ENCODE data around the gene PRKAG2. TPM values are rescaled to one million over a fixed set of nuclear protein-coding genes. Genes with fewer than 3 reads are reported as not detected.

PRKAG2 gene
- total RNA-seq, 2 experiments from 2014 or later = 18.4 to 29.9 TPM

- no peaks in the 10 kb centered on the region for H3K9me3 Mint-ChIP-seq (ENCODE audit: low read depth)
- CTCF ChIA-PET = no interaction called here
Measured at GRCh38 chr7:151896086-151896485, 19.2 kb upstream of the PRKAG2 start.

GRCh38 chr7:151895631-151896031, 18.7 kb upstream of the PRKAG2 start:
- ATAC-seq = no peak

More at GRCh38 chr7:151896086-151896485, 19.2 kb upstream of the PRKAG2 start:
- Mint-ChIP-seq H3K27ac (no peak overlapping the region), H3K4me1 (no peaks in the 10 kb centered on the region), H3K27me3 (peaks cover 22% of the 10 kb centered on the region), H3K4me3 (no peak overlapping the region), H3K36me3 (no peaks in the 10 kb centered on the region)
- no peak for ATAC-seq
- DNase-seq = no peak

GRCh38 chr7:151895008-151895630, 18.2 kb upstream of the PRKAG2 start:
- Mint-ChIP-seq H3K9me3 (ENCODE audit: low read depth) (no peaks in the 10 kb centered on the region), H3K27me3 (peaks cover 31% of the 10 kb centered on the region), H3K27ac (no peak overlapping the region), H3K4me3 (no peak overlapping the region), H3K4me1 (no peaks in the 10 kb centered on the region), H3K36me3 (no peaks in the 10 kb centered on the region)
- DNase-seq = no peak
- no peak for ATAC-seq
- CTCF ChIA-PET = no interaction called here

More at GRCh38 chr7:151895631-151896031, 18.7 kb upstream of the PRKAG2 start:
- peaks cover 26% of the 10 kb centered on the region for H3K27me3 Mint-ChIP-seq
- no peaks in the 10 kb centered on the region for H3K4me1 Mint-ChIP-seq
- no peak overlapping the region for H3K4me3 Mint-ChIP-seq
- no peak overlapping the region for H3K27ac Mint-ChIP-seq
- no peaks in the 10 kb centered on the region for H3K9me3 Mint-ChIP-seq (ENCODE audit: low read depth)
- CTCF ChIA-PET = no interaction called here
- H3K36me3 Mint-ChIP-seq = no peaks in the 10 kb centered on the region
- DNase-seq = no peak

- Mint-ChIP-seq H3K9me3 (ENCODE audit: low read depth) (no peaks in the 10 kb centered on the region), H3K36me3 (no peaks in the 10 kb centered on the region), H3K27ac (no peak overlapping the region), H3K4me1 (no peaks in the 10 kb centered on the region), H3K27me3 (peaks cover 31% of the 10 kb centered on the region), H3K4me3 (no peak overlapping the region)
- DNase-seq (no peak), ATAC-seq (no peak)
- CTCF ChIA-PET = interaction anchor here (1.0 kb wide), 1 partner anchor 18 kb away, joined by 3 read pairs; the partner anchor contains the start of gene PRKAG2
Measured at GRCh38 chr7:151894111-151895007, 17.4 kb upstream of the PRKAG2 start.

- H3K9me3 Mint-ChIP-seq (ENCODE audit: low read depth) = no peaks in the 10 kb centered on the region
- H3K27me3 Mint-ChIP-seq = peaks cover 31% of the 10 kb centered on the region
- H3K36me3 Mint-ChIP-seq = no peaks in the 10 kb centered on the region
- CTCF ChIA-PET = interaction anchor here (1.0 kb wide), 1 partner anchor 17 kb away, joined by 3 read pairs; the partner anchor contains the start of gene PRKAG2
- no peak overlapping the region for H3K4me3 Mint-ChIP-seq
- no peaks in the 10 kb centered on the region for H3K4me1 Mint-ChIP-seq
- ATAC-seq = no peak
- no peak overlapping the region for H3K27ac Mint-ChIP-seq
- no peak for DNase-seq
Measured at GRCh38 chr7:151893405-151893923, 16.5 kb upstream of the PRKAG2 start.

- H3K4me3 Mint-ChIP-seq = no peak overlapping the region
- CTCF ChIA-PET = no interaction called here
Measured at GRCh38 chr7:151891753-151892152, 14.8 kb upstream of the PRKAG2 start.

GRCh38 chr7:151891182-151891581, 14.3 kb upstream of the PRKAG2 start:
- Mint-ChIP-seq H3K4me3 (no peak overlapping the region), H3K9me3 (ENCODE audit: low read depth) (no peaks in the 10 kb centered on the region), H3K27ac (no peak overlapping the region), H3K4me1 (no peaks in the 10 kb centered on the region), H3K36me3 (no peaks in the 10 kb centered on the region), H3K27me3 (peaks cover 36% of the 10 kb centered on the region)
- no peak for DNase-seq
- no peak for ATAC-seq
- CTCF ChIA-PET = no interaction called here

More at GRCh38 chr7:151891753-151892152, 14.8 kb upstream of the PRKAG2 start:
- no peaks in the 10 kb centered on the region for H3K36me3 Mint-ChIP-seq
- no peaks in the 10 kb centered on the region for H3K9me3 Mint-ChIP-seq (ENCODE audit: low read depth)
- no peak overlapping the region for H3K27ac Mint-ChIP-seq
- ATAC-seq (no peak), DNase-seq (no peak)
- no peaks in the 10 kb centered on the region for H3K4me1 Mint-ChIP-seq
- H3K27me3 Mint-ChIP-seq = peaks cover 33% of the 10 kb centered on the region

GRCh38 chr7:151890355-151891004, 13.6 kb upstream of the PRKAG2 start:
- H3K27ac Mint-ChIP-seq = no peak overlapping the region
- no peaks in the 10 kb centered on the region for H3K36me3 Mint-ChIP-seq
- CTCF ChIA-PET = no interaction called here

GRCh38 chr7:151889406-151890354, 12.8 kb upstream of the PRKAG2 start:
- DNase-seq = no peak
- Mint-ChIP-seq H3K36me3 (no peaks in the 10 kb centered on the region), H3K9me3 (ENCODE audit: low read depth) (no peaks in the 10 kb centered on the region), H3K4me3 (no peak overlapping the region), H3K27me3 (peaks cover 43% of the 10 kb centered on the region), H3K4me1 (no peaks in the 10 kb centered on the region), H3K27ac (no peak overlapping the region)
- ATAC-seq = no peak
- CTCF ChIA-PET = no interaction called here

More at GRCh38 chr7:151890355-151891004, 13.6 kb upstream of the PRKAG2 start:
- H3K4me1 Mint-ChIP-seq = no peaks in the 10 kb centered on the region
- no peak for ATAC-seq
- H3K27me3 Mint-ChIP-seq = peaks cover 41% of the 10 kb centered on the region
- H3K4me3 Mint-ChIP-seq = no peak overlapping the region
- DNase-seq = no peak
- H3K9me3 Mint-ChIP-seq (ENCODE audit: low read depth) = no peaks in the 10 kb centered on the region

- no peak overlapping the region for H3K27ac Mint-ChIP-seq
- H3K9me3 Mint-ChIP-seq (ENCODE audit: low read depth) = no peaks in the 10 kb centered on the region
- peaks cover 46% of the 10 kb centered on the region for H3K27me3 Mint-ChIP-seq
- ATAC-seq (no peak), DNase-seq (no peak)
- CTCF ChIA-PET = no interaction called here
- H3K4me3 Mint-ChIP-seq = no peak overlapping the region
- no peaks in the 10 kb centered on the region for H3K36me3 Mint-ChIP-seq
- no peaks in the 10 kb centered on the region for H3K4me1 Mint-ChIP-seq
Measured at GRCh38 chr7:151888079-151889067, 11.5 kb upstream of the PRKAG2 start.

GRCh38 chr7:151886783-151887182, 9.9 kb upstream of the PRKAG2 start:
- H3K9me3 Mint-ChIP-seq (ENCODE audit: low read depth) = no peaks in the 10 kb centered on the region
- DNase-seq = no peak
- H3K4me3 Mint-ChIP-seq = no peak overlapping the region
- H3K36me3 Mint-ChIP-seq = no peaks in the 10 kb centered on the region
- peaks cover 40% of the 10 kb centered on the region for H3K27me3 Mint-ChIP-seq
- no peak overlapping the region for H3K27ac Mint-ChIP-seq
- H3K4me1 Mint-ChIP-seq = no peaks in the 10 kb centered on the region
- CTCF ChIA-PET = no interaction called here
- ATAC-seq = no peak

- CTCF ChIA-PET = no interaction called here
- Mint-ChIP-seq H3K27ac (no peak overlapping the region), H3K36me3 (no peaks in the 10 kb centered on the region), H3K9me3 (ENCODE audit: low read depth) (no peaks in the 10 kb centered on the region), H3K27me3 (peaks cover 30% of the 10 kb centered on the region), H3K4me1 (no peaks in the 10 kb centered on the region), H3K4me3 (no peak overlapping the region)
- DNase-seq (no peak), ATAC-seq (no peak)
Measured at GRCh38 chr7:151885202-151885580, 8.3 kb upstream of the PRKAG2 start.
